Lower lobe of right lung (tissue), 2 donors: Measurements from ENCODE around the gene TBC1D10A. TPM values are rescaled to one million over a fixed set of nuclear protein-coding genes. Genes with fewer than 3 reads are reported as not detected.

Source experiments
- ATAC-seq, 2 donors: fragments of 200-7000 bp; cut with Tn5 transposase; one replicate each; pipeline ENCODE4 v1.9.1; 2020 to 2022; ENCODE audit warnings: mild to moderate bottlenecking in 2 of 2, moderate library complexity in 2 of 2
- DNase-seq: peaks from one replicate; pipeline ENCODE4 v3.0.0-alpha.2; 2020
- H3K27ac ChIP-seq: fragments of 200-600 bp; one replicate; pipeline ENCODE4 v1.8.0; 2022
- H3K27me3 ChIP-seq: fragments of 200-600 bp; one replicate; pipeline ENCODE4 v1.8.0; 2022; ENCODE audit warnings: low read depth
- H3K36me3 ChIP-seq: fragments of 200-600 bp; one replicate; pipeline ENCODE4 v1.8.0; 2022; ENCODE audit warnings: mild to moderate bottlenecking
- H3K4me1 ChIP-seq: fragments of 200-600 bp; one replicate; pipeline ENCODE4 v1.8.0; 2022
- H3K4me3 ChIP-seq: fragments of 200-600 bp; one replicate; pipeline ENCODE4 v1.8.0; 2022; ENCODE audit warnings: mild to moderate bottlenecking
- H3K9me3 ChIP-seq: fragments of 200-600 bp; one replicate; pipeline ENCODE4 v1.8.0; 2022
- CTCF ChIP-seq: fragments of 200-600 bp; IDR thresholded peaks from one replicate; pipeline ENCODE4 v1.8.0; 2022; ENCODE audit warnings: antibody characterized with exemption, mild to moderate bottlenecking
- intact Hi-C: fragments of 100-400 bp; cut with DNase I; formaldehyde crosslinking; loops from one replicate; pipeline ENCODE4 v1.11.0; 2022
- total RNA-seq: library from RNA; stranded (reverse); fragmentation: NEBNext Ultra II Directional; extraction: Animal tissue kit (Norgen Biotek cat#: 25700); gene quantifications from one replicate; pipeline ENCODE4 v1.2.1, GENCODE V29; 2021
- donor health status: DM: no; HTN: yes; CAD: no; lungs with severe emphysema.

Gene TBC1D10A
- total RNA-seq, 1 donor from 2014 or later, result 27.4 TPM

DNA sequence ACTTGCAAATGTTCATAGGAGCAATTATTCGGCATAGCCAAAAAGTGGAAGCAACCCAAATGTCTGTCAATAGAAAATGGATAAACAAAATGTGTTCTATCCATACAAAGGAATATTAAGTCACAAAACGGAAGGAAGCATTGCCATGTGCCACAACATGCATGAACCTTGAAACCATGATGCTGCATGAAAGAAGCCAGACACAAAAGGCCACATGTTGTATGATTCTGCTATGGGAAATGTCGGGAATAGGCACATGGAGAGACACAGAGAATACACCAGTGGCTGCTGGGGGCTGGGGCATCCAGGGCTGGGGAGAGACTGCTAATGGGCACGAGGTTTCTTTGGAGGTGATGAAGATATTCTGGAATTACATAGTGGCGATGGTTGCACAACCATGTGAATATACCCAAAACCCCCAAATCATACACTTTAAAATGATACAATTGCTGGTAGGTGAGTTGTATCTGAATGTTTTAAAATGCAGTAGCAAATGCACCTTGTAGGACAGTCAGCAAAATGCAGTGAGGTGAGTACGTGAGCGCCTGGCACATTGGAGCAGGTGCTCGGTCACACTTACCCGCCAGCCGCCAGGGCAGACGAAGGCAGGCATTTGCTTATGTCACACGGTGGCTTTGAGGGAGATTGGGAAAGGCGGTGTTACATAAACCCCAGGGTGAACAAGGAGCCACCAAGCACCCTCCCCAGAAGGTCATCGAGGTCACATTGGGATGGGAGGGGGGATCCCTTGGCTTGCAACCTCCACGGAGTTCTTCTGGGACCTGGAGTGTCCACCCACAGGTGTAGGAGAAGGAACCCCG lies 53.8 kb downstream of the TBC1D10A start:
- no peaks in the 10 kb centered on the region for H3K36me3 ChIP-seq
- H3K9me3 ChIP-seq, result no peaks in the 10 kb centered on the region
- H3K27me3 ChIP-seq, result no peaks in the 10 kb centered on the region
- intact Hi-C loops, result no loop called here
- H3K4me3 ChIP-seq, result no peak overlapping the region
- no peak for TF ChIP-seq CTCF
- no peak overlapping the region for H3K27ac ChIP-seq
- no peak for ATAC-seq
- peaks cover 19% of the 10 kb centered on the region for H3K4me1 ChIP-seq
- DNase-seq, result no peak

DNA sequence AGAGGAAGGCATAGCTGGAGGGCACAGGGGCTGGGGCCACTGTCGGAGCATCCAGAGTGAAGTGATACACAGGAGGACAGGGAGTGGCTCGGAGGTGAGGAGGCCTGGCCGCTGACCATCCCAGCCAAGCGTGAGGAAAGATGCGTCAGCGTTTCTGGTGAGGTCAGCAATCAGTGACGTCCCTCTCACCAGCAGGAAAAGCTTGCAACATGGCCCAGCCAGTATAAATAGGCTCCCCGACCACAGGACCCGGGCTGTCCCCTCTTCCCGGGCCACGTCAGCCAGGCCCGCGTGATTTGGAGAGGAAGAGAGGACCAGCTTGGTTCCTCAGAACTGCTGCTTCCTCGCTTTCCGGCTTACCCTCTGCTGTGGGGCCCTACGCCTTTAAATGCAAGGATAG lies 55.9 kb downstream of the TBC1D10A start:
- no peaks in the 10 kb centered on the region for H3K9me3 ChIP-seq
- H3K4me3 ChIP-seq, result no peak overlapping the region
- DNase-seq (peak; percentile 90), ATAC-seq (peak; percentile 60 to 74)
- H3K27me3 ChIP-seq, result no peaks in the 10 kb centered on the region
- intact Hi-C loops, result no loop called here
- H3K4me1 ChIP-seq, result peaks cover 9% of the 10 kb centered on the region
- no peaks in the 10 kb centered on the region for H3K36me3 ChIP-seq
- no peak overlapping the region for H3K27ac ChIP-seq
- no peak for TF ChIP-seq CTCF

DNA sequence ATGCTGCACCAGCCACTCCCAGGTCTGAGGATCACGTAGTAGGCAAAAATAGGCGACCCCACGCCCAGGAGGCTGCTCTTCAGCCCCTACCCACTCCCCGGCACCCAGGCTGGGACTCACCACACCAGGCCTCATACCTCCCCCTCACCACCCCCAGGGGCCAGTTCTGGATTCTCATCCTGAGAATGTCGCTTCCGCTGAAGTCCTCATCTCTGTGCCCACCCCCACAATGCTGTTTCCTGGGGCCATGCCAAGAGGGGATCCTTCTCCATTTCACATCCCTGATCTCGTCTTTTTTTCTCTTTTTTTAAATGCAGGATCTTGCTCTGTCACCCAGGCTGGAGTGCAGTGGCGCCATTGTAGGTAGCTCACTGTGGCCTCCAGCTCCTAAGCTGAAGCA lies 58.4 kb downstream of the TBC1D10A start:
- no peak for TF ChIP-seq CTCF
- DNase-seq, result no peak
- intact Hi-C loops, result no loop called here
- no peak for ATAC-seq
- no peaks in the 10 kb centered on the region for H3K27me3 ChIP-seq
- H3K4me3 ChIP-seq, result no peak overlapping the region
- peaks cover 8% of the 10 kb centered on the region for H3K4me1 ChIP-seq
- no peaks in the 10 kb centered on the region for H3K9me3 ChIP-seq
- H3K27ac ChIP-seq, result peak overlapping the region; percentile 76
- no peaks in the 10 kb centered on the region for H3K36me3 ChIP-seq

- Histone ChIP-seq H3K4me1 (peaks cover 14% of the 10 kb centered on the region), H3K4me3 (peak overlapping the region; percentile 51), H3K27me3 (no peaks in the 10 kb centered on the region), H3K9me3 (no peaks in the 10 kb centered on the region), H3K36me3 (no peaks in the 10 kb centered on the region), H3K27ac (peak overlapping the region; percentile 76)
- DNase-seq (peak; percentile 67), ATAC-seq (no peak)
- no peak for TF ChIP-seq CTCF
- intact Hi-C loops, result no loop called here
Measured at GRCh38 chr22:30267382-30268302, 59.1 kb downstream of the TBC1D10A start.

DNA sequence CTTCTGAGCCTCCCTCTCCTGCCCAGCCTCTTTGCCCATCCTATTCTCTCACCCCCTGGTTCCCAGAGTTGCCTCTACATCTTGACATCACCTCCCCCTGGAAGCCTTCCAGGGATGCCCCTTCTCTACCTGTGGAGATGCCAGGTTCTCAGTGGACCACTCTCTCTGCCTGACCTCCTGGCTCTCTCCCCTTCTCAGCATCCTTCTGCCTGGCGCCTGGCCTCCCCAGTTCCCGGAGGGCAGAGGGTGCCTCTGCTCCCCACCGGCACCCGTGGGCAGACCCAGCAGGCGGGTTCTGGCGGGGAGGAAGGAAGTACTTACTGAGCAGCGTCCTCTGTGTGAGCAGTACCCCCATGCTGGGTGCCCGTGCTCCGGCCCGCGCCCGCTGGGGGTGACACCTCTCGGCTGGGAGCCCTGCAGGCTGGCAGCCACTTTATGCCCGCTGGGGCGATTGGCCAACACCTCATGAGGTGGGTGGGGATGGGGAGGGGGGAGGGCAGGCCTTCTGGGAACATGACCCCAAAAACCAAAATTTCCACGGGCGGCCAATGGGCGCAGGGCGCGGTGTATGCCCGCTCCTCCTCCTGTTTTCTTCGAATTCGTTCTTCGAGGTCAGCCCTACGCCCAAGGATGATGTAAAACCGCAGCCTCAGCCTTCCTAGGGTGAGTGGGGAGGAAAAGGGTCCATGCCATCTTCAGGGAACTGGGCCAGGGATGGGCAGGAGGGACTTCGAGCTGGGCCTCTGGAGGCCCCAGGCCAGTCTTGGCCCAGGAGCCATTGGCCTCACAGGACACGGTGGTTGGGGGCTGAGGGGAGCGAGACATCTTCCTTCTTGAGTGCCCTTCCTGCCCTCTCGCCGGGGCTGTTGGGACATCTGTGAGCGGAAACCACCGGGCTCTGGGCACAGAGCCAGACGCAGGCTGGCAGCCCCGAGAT lies 60.0 kb downstream of the TBC1D10A start, which contains the start of gene OSM:
TSS of gene OSM (minus strand) at position 407 of the 937 bp plus-strand sequence. CDS start at position 355, 52 bp downstream.
- H3K27me3 ChIP-seq, result no peaks in the 10 kb centered on the region
- ATAC-seq (peak; percentile 61 to 66), DNase-seq (peak; percentile 89)
- no peak for TF ChIP-seq CTCF
- H3K9me3 ChIP-seq, result no peaks in the 10 kb centered on the region
- peaks cover 19% of the 10 kb centered on the region for H3K4me1 ChIP-seq
- H3K27ac ChIP-seq, result peak within 1 kb of the TSS; percentile 76
- intact Hi-C loops, result no loop called here
- peak within 1 kb of the TSS; percentile 51 for H3K4me3 ChIP-seq
- no peaks in the 10 kb centered on the region for H3K36me3 ChIP-seq
